HPDE6-E6E7 (cell line): ENCODE data around the gene ADARB2.

Experiments
- DNase-seq: peaks from one replicate; pipeline ENCODE4 v3.0.0; 2011; ENCODE audit warnings: missing footprints; ENCODE audit errors: extremely low spot score

The ADARB2 gene

GRCh38 chr10:1686491-1686749, 50.9 kb downstream of the ADARB2 start:
- no peak for DNase-seq

- no peak for DNase-seq
Observed at GRCh38 chr10:1685699-1686490, 51.4 kb downstream of the ADARB2 start.

- no peak for DNase-seq
Observed at GRCh38 chr10:1684991-1685390, 52.3 kb downstream of the ADARB2 start.

DNA sequence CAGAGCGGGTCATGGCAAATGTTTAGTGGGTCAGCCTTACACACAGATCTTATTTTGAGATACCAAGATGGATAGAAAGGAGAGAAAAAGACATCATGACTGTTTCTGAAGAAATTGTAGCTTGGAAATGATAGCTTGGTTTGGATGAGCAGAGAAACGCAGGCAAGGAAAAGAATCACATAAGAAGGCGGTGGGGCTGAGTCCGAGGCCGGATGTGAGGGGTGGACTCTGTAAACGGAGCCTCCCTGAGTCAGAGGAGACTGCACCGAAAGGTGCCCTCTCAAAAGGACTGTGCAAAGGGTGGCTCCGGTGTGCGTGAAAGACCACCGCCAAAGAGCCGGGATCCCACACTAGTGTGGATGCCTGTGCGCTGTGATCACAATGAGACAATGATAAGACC, 53.7 kb downstream of the ADARB2 start:
- DNase-seq, result no peak

GRCh38 chr10:1679821-1680650, 57.3 kb downstream of the ADARB2 start:
- no peak for DNase-seq

DNA sequence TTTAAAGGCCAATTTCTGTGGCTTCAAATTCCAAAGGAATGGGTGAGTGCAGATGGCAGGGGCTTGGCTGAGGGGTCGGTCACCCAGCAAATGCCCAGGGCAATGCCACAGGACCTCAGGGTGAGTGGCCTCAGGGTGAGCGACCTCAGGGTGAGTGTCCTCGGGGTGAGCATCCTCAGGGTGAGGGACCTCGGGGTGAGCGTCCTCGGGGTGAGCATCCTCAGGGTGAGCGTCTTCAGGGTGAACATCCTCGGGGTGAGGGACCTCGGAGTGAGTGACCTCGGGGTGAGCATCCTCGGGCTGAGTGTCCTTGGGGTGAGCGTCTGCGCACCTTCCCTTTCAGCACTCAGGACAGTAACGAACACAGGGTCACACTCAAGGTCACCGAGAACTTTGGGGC, 59.2 kb downstream of the ADARB2 start:
- no peak for DNase-seq

DNA sequence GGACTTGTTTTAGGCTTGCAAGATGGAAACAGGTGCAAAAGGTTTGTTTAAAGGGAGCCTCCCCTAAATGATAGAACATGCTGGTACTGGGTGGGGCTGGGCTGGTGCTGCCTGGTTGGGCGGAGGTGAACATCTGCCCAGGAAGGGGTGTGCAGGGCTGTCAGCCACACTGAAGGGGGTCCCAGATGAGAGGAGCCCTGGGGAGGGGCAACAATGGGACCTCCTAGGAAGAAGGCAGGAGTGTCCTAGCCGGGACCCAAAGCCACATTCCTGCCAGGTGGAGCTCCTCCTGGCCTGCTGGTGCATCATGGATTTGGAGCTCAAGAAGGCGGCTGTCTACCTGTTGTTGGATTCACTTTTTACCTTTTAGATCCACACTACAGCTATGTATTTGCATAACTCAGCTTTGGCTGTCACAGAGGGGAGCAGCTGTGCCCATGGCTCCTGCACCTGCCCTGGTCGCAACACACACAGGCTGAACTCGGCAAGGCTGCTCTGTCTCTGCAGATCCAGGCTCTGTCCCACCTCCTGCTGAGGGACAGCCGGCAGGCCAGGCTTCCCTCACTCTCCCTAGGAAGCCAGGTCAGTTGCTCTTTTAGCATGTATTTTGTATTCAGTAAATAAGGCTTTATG, 59.9 kb downstream of the ADARB2 start:
- no peak for DNase-seq

- DNase-seq, result no peak
Observed at GRCh38 chr10:1674501-1674900, 62.8 kb downstream of the ADARB2 start.

DNA sequence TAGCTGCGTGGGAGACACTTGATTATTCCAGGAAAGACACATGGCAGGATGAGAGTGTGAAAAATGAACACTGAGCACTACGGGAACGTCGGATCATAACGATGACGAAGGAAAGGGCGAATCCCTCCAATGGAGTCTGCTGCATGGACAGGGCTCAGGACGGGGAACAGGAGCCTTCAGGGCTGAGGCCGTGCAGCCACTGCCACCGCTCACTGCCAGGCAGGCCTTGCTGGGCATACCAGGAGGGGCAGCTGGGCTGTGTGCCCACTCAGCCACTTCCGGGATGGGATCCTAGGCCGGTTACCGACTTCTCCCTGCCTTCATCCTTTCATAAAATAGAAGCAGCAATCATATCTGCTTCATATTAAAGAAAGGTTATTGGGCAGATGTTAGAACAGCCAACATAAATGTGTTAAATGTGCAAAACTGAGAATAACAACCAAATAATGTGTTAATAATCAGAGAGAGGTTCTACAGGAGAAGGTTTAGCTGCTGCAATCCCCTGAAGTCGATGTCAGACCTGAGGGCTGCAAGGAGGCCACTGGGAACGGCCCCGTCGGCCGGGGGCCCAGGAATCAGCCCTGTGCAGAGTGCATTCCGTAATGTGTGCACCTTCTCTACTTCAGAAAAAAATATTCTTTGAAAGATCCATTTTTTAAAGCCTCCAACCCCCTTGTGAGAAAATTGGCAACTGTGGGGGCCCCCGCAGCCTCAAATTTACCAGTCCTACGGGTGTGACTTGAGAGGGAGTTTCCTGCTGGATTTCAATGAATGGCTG, 63.6 kb downstream of the ADARB2 start:
- DNase-seq, result no peak

DNA sequence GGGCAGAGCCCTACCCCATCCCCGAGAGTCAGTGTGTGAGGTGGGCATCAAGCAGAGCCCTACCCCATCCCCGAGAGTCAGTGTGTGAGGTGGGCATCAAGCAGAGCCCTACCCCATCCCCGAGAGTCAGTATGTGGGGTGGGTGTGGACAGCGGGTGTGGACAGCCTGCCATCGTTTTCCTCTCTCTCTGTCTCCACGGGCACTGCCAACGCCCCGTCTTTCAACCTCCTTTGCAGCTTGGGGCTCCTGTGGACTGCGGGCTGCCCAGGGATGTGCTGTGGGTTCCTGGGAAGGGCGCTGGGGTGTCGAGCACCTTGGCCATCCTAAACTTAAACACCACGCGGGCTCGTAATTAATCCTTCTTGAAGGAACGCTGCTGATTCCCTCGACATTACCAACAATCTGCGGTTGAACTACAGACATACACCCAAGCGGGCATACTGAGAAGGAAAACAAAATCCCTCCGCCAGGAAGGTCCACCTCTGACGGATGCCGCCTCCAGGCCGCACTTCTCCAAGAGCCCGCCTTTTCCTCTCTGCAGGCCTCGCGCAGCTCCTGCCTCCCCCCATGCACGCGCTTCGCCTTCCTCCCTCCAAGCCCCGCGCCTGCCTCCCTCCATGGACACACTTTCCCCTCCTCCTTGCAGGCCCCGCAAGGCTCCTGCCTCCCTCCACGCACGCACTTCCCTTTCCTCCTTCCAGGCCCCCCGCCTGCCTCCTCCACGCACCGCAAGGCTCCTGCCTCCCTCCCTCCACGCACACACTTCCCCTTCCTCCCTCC, 65.1 kb downstream of the ADARB2 start:
- no peak for DNase-seq

- DNase-seq, result no peak
Observed at GRCh38 chr10:1671366-1672000, 65.8 kb downstream of the ADARB2 start.

DNA sequence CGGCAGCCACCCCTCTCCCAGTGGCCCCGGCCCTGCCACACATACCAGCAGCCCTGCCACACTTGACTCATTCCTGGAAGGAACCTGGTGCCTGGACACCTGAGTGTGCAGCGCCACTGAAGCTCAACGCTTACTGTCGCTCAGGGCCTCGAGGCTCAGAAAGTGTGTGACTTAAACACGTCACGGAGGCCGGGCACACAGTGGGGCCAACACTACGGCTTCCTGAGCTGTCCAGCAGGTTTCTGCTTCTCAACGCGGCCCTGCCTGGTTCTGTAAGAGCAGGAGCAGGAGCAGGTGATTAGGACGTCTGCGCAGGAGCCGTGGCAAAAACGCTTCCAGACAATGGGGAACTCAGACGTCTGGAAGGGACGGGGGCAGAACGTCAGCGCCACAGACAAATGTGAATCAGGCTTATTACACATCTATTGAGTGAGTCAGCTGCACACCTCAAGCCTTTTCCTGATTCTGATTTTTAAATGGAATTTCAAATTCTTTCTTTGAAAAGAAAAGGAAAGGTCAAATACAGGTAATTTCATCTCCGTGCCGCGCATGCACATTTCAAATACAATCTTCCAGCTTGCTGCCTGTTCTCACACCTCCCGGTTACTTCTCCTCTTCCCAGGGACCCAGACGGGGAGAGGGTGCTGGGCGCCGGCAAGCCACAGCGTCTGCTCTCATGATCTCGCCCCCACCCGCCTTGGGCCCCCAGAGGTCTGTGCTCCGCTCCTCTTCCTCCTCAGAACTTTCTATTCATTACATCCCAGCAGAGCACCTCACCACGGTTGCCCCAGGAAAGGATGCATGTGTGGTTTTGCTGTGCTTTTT, 66.6 kb downstream of the ADARB2 start:
- no peak for DNase-seq

DNA sequence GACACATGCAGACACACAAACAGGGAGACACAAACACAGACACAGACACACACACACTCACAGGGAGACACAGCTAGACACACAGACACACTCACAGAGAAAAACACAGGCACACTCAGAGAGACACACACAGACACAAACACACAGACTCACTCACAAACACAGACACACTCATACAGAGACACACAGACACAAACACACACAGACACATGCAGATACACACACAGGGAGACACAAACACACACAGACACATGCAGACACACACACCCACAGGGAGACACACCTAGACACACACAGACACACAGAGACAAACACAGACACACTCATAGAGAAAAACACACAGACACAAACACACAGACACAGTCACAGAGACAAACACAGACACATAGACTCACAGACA, 67.9 kb downstream of the ADARB2 start:
- no peak for DNase-seq

DNA sequence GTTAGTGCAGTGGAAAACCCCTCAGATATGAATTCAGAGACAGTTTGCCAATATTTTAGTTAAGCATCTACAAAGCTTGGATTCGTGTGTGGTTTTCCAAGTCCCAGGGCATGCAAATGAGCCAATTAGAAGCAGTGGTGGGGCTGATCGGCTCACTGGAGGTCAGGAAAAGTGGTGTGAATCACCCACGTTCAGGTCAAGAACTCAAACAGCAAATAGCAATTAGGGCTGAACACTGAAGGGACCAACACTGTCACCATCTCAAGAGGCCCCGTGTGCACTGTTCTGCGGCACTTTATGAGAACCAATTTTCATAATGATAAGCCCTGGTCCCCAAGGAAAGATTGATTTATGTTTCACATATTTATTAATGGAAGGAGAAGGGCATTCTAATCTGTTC, 68.9 kb downstream of the ADARB2 start:
- DNase-seq, result no peak

DNA sequence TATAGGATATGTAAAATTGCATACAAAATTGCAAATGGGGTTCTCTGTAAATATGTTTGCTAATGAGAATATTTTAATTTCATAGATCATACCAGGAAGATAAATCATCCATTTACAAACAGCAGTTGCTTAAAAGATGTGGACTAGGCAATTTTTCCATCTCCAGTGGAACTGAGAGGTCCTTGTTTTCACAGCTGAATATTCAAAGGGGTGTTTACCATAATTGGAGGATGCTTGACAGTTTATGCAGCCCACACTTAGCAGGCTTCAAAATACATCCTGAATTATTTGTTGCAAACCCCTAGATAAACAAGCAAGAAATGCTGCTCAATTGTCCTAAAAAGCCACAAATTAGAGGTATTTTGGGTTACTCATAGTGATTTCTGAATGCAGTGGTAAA, 69.9 kb downstream of the ADARB2 start:
- DNase-seq, result no peak

- DNase-seq, result no peak
Observed at GRCh38 chr10:1666147-1666546, 71.2 kb downstream of the ADARB2 start.

GRCh38 chr10:1665681-1666080, 71.6 kb downstream of the ADARB2 start:
- DNase-seq, result no peak

DNA sequence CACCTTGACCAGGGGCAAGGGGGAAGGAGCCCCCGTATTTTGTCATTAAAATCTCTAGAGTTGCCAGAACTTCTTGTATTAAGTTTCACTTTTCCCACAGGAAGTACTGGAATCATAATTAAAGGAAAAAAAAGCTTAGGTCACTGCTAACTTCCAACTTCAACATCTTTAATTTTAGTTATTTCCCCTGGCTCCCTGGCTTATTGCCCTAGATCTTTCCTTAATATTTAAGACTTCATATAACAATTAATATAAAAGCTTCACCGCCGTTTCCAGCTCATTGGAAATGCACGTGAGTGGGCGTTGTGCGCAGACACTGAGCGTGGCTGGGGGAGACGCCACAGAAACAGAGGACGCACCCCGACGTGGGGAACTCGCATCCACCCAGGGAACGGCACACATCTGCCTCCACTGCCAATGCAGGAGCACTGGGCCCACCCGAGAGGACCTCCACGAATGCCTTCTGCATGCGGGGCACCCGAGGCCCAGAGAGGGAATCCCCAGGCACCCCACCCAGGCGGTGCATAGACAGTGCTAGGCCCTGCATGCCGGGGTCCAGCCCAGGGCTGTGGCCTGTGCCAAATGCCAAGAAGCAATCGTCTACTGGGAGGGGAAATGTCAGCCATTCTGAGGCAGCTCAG, 72.2 kb downstream of the ADARB2 start:
- DNase-seq, result no peak

DNA sequence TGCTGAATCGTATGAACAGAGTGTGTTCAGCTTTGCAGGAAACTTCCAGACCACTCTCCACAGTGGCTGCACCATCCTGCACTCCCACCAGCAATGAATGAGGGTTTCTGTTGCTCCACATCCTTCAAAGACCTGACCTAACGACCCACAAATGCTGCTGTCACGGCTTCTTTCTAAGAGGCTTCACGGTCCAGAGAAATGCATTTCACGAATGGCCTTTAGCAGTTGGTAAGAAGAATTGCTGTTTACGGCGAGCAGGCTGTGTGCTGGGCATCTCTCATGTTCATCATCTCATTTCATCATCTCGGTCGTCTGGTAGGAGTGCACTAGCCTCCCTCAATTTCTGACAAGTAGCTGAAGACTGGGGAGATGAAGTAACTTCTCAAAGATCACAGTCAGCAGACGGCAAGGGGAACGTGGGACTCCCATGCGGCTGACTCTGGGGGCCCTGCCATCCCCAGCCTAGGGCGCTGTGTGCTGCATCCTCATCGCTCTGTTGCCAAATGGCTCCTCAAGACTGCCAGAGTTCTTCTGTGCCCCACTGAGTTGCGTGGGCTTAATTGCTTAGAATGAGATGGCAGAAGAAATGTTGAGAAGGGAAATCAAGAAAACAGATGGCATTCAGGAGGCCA, 72.9 kb downstream of the ADARB2 start:
- no peak for DNase-seq
